Measurements from ENCODE around the gene GNA12. TPM values are rescaled to one million over a fixed set of nuclear protein-coding genes. Genes with fewer than 3 reads are reported as not detected.

Gene GNA12
- total RNA-seq, 6 experiments from 2014 or later, result 10.3 to 32.1 (median 14.1) TPM

DNA sequence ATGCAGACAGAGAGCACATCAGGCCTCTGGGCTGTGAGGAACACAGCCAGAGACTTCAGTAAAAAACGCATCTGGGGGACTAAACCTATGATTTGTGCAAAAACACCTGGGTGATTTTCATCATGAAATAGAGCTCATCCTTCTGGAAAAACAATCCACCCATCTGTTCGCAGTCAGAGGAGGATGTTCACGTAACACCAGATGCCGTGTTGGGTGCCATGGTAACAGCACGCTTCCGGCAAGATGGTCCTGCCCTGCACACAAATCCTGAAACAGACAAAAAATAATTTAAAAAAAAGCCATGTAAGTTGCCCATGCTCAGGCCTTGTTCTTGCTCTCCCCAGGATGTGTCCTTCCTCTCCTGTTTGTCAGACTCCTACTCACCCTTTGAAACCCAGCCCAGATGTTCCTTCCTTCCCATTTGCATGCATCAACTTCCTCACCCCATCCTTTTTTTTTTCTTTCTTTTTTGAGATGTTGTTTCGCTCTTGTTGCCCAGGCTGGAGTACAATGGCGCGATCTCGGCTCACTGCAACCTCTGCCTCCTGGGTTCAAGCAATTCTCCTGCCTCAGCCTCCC is 28.3 kb upstream of the GNA12 start:
- no peaks in the 10 kb centered on the region for H3K4me1 ChIP-seq

DNA sequence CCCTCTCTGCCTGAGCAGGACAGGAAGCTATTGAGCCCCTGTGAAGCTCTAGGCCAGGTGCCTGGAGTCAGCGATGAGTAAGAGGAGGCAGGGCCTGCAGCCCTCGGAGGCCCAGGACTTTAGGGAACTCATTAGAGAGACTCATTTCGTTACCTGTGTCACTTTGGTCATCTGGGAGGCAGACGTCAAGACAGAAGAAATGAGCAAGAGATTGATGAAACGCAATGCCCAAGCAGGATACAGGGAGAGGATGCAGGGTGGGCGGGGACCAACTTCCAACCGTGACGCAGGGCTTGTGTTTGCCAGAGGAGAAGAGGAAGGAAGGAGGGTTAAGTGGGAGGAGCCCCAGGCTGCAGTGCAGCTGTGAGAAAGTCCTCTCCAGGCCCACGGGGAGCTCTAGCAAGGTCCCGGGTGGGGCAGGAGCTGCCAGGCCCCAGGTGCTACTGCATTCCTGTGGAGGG is 26.4 kb upstream of the GNA12 start:
- no peak overlapping the region for H3K4me3 ChIP-seq
- DNase-seq, result peak; percentile 64 to 74 (median 68)

More for the DNA sequence above, 28.3 kb upstream of the GNA12 start:
- no peak overlapping the region for H3K27ac ChIP-seq
- no peaks in the 10 kb centered on the region for H3K36me3 ChIP-seq
- no peaks in the 10 kb centered on the region for H3K27me3 ChIP-seq
- no peaks in the 10 kb centered on the region for H3K9me3 ChIP-seq
- TF ChIP-seq, protein P1, sequence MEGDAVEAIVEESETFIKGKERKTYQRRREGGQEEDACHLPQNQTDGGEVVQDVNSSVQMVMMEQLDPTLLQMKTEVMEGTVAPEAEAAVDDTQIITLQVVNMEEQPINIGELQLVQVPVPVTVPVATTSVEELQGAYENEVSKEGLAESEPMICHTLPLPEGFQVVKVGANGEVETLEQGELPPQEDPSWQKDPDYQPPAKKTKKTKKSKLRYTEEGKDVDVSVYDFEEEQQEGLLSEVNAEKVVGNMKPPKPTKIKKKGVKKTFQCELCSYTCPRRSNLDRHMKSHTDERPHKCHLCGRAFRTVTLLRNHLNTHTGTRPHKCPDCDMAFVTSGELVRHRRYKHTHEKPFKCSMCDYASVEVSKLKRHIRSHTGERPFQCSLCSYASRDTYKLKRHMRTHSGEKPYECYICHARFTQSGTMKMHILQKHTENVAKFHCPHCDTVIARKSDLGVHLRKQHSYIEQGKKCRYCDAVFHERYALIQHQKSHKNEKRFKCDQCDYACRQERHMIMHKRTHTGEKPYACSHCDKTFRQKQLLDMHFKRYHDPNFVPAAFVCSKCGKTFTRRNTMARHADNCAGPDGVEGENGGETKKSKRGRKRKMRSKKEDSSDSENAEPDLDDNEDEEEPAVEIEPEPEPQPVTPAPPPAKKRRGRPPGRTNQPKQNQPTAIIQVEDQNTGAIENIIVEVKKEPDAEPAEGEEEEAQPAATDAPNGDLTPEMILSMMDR (IDR thresholded peaks at IDR 0.05), result no peak
- TF ChIP-seq POLR2A (IDR thresholded peaks at IDR 0.05), result no peak
- no peak overlapping the region for H3K4me3 ChIP-seq
- DNase-seq, result no peak
- intact Hi-C loops (cut with DNase I), result no loop called here
- ATAC-seq, result no peak
- 84% methylated on average over 8 of the region's 10 CpGs for WGBS (ENCODE audit: insufficient coverage, low coverage, low lambda C conversion rate, missing lambda C conversion rate)

GRCh38 chr7:2869981-2870380 is 25.9 kb upstream of the GNA12 start:
- no peak overlapping the region for H3K27ac ChIP-seq
- no peak for DNase-seq

More for the DNA sequence above, 26.4 kb upstream of the GNA12 start:
- 25% methylated on average over 5 of the region's 10 CpGs for WGBS (ENCODE audit: insufficient coverage, low coverage, low lambda C conversion rate, missing lambda C conversion rate)
- TF ChIP-seq, protein P1 (IDR thresholded peaks at IDR 0.05), result no peak
- no peak for TF ChIP-seq POLR2A (IDR thresholded peaks at IDR 0.05)
- Histone ChIP-seq H3K27me3 (no peaks in the 10 kb centered on the region), H3K4me1 (no peaks in the 10 kb centered on the region), H3K9me3 (no peaks in the 10 kb centered on the region), H3K27ac (no peak overlapping the region), H3K36me3 (no peaks in the 10 kb centered on the region)
- intact Hi-C loops (cut with DNase I), result no loop called here
- ATAC-seq, result peak; percentile 78 to 88 (median 82)

GRCh38 chr7:2866601-2867000 is 22.5 kb upstream of the GNA12 start:
- intact Hi-C loops (cut with DNase I), result no loop called here
- Histone ChIP-seq H3K4me1 (no peaks in the 10 kb centered on the region), H3K27ac (no peak overlapping the region), H3K27me3 (no peaks in the 10 kb centered on the region), H3K4me3 (no peak overlapping the region), H3K36me3 (no peaks in the 10 kb centered on the region), H3K9me3 (no peaks in the 10 kb centered on the region)
- TF ChIP-seq, protein P1 (IDR thresholded peaks at IDR 0.05), result no peak
- no peak for TF ChIP-seq POLR2A (IDR thresholded peaks at IDR 0.05)
- ATAC-seq (no peak), DNase-seq (no peak)
- 50% methylated on average over 3 of the region's 3 CpGs for WGBS (ENCODE audit: insufficient coverage, low coverage, low lambda C conversion rate, missing lambda C conversion rate)

More at GRCh38 chr7:2869981-2870380, 25.9 kb upstream of the GNA12 start:
- H3K27me3 ChIP-seq, result no peaks in the 10 kb centered on the region
- WGBS (ENCODE audit: insufficient coverage, low coverage, low lambda C conversion rate, missing lambda C conversion rate), result 48% methylated on average over 2 of the region's 15 CpGs
- no peak overlapping the region for H3K4me3 ChIP-seq
- TF ChIP-seq, protein P1 (IDR thresholded peaks at IDR 0.05), result no peak
- no peak for TF ChIP-seq POLR2A (IDR thresholded peaks at IDR 0.05)
- no peaks in the 10 kb centered on the region for H3K9me3 ChIP-seq
- H3K4me1 ChIP-seq, result no peaks in the 10 kb centered on the region
- H3K36me3 ChIP-seq, result no peaks in the 10 kb centered on the region
- intact Hi-C loops (cut with DNase I), result no loop called here
- ATAC-seq, result peak in 1 of 4 donors; percentile 5

Data from right lobe of liver (tissue), 6 donors.